Neuronal stem cell (in vitro differentiated cells): ENCODE results near the gene ARHGAP26.

Source experiments
- DNase-seq: peaks from one replicate; pipeline ENCODE4 v3.0.0-alpha.2; 2013; ENCODE audit warnings: low spot score
- H2AFZ ChIP-seq: one replicate; pipeline ENCODE4 v1.6.1; 2013; ENCODE audit warnings: mild to moderate bottlenecking, low read length, inconsistent platforms
- H2AK5ac ChIP-seq: 2 replicates; pipeline ENCODE4 v1.6.1; 2013; ENCODE audit warnings: low read depth, mild to moderate bottlenecking, inconsistent platforms, low read length, moderate library complexity, mixed read lengths
- H2BK120ac ChIP-seq: 2 replicates; pipeline ENCODE4 v1.6.1; 2013; ENCODE audit warnings: low read depth, mild to moderate bottlenecking, inconsistent platforms, low read length, moderate library complexity, mixed read lengths
- H2BK12ac ChIP-seq: one replicate; pipeline ENCODE4 v1.6.1; 2013; ENCODE audit warnings: low read length, inconsistent platforms
- H2BK15ac ChIP-seq: 2 replicates; pipeline ENCODE4 v1.6.1; 2013; ENCODE audit warnings: mild to moderate bottlenecking, low read length, inconsistent platforms, mixed read lengths
- H2BK5ac ChIP-seq: one replicate; pipeline ENCODE4 v1.6.1; 2013; ENCODE audit warnings: inconsistent platforms, mild to moderate bottlenecking, low read length, moderate library complexity
- H3K14ac ChIP-seq: one replicate; pipeline ENCODE4 v1.6.1; 2013; ENCODE audit warnings: low read length, inconsistent platforms
- H3K18ac ChIP-seq: 2 replicates; pipeline ENCODE4 v1.6.1; 2013; ENCODE audit warnings: low read length, inconsistent platforms
- H3K23ac ChIP-seq: 2 replicates; pipeline ENCODE4 v1.6.1; 2013; ENCODE audit warnings: low read depth, mild to moderate bottlenecking, mixed read lengths, low read length, inconsistent platforms; ENCODE audit not compliant: poor library complexity
- H3K27ac ChIP-seq: replicated peaks from 3 replicates; pipeline ENCODE4 v1.5.1; 2013; ENCODE audit warnings: low read length, inconsistent platforms
- H3K27me3 ChIP-seq, 3 experiments: 2 replicates each; pipeline ENCODE4 v1.6.1; 2013; ENCODE audit warnings: low read length in 3 of 3, mild to moderate bottlenecking in 2 of 3, inconsistent platforms in 1 of 3, low read depth in 1 of 3, mixed read lengths in 1 of 3, moderate library complexity in 1 of 3; ENCODE audit not compliant: control insufficient read depth in 3 of 3, insufficient read depth in 3 of 3
- H3K36me3 ChIP-seq, 2 donors: replicated peaks in 1 of 2; 2 replicates each; pipeline ENCODE4 v1.6.1; 2013; ENCODE audit warnings: low read length in 2 of 2; ENCODE audit not compliant: control insufficient read depth in 2 of 2, insufficient read depth in 2 of 2
- H3K4ac ChIP-seq: 2 replicates; pipeline ENCODE4 v1.6.1; 2013; ENCODE audit warnings: inconsistent platforms, mild to moderate bottlenecking, low read length, moderate library complexity
- H3K4me1 ChIP-seq, 2 donors: 1 replicate in 1 of 2; 2 replicates in 1 of 2; pipeline ENCODE4 v1.6.1; 2013; ENCODE audit warnings: low read length in 2 of 2, low read depth in 1 of 2; ENCODE audit not compliant: control insufficient read depth in 2 of 2, insufficient read depth in 1 of 2
- H3K4me2 ChIP-seq: one replicate; pipeline ENCODE4 v1.6.1; 2013; ENCODE audit warnings: mild to moderate bottlenecking, low read length, inconsistent platforms; ENCODE audit not compliant: insufficient read depth, poor library complexity, severe bottlenecking
- H3K4me3 ChIP-seq, 2 donors: 2 replicates each; pipeline ENCODE4 v1.5.1; 2013; ENCODE audit warnings: low read length in 2 of 2, mild to moderate bottlenecking in 2 of 2, inconsistent platforms in 1 of 2, moderate library complexity in 1 of 2
- H3K79me1 ChIP-seq: one replicate; pipeline ENCODE4 v1.6.1; 2013; ENCODE audit warnings: low read depth, mild to moderate bottlenecking, inconsistent platforms, low read length, moderate library complexity
- H3K9ac ChIP-seq: one replicate; pipeline ENCODE4 v1.6.1; 2013; ENCODE audit warnings: mild to moderate bottlenecking, low read depth, low read length, inconsistent platforms; ENCODE audit not compliant: poor library complexity
- H3K9me3 ChIP-seq, 2 donors: replicated peaks in 1 of 2; 2 replicates each; pipeline versions ENCODE3 to v1.6.1; 2013; ENCODE audit warnings: low read length in 2 of 2, mild to moderate bottlenecking in 2 of 2, inconsistent platforms in 1 of 2, low read depth in 1 of 2, mixed read lengths in 1 of 2, moderate library complexity in 1 of 2; ENCODE audit not compliant: control insufficient read depth in 2 of 2, insufficient read depth in 1 of 2
- H4K8ac ChIP-seq: one replicate; pipeline ENCODE4 v1.6.1; 2013; ENCODE audit warnings: low read depth, mild to moderate bottlenecking, inconsistent platforms, low read length, moderate library complexity
- H4K91ac ChIP-seq: one replicate; pipeline ENCODE4 v1.6.1; 2013; ENCODE audit warnings: low read length, low read depth, mild to moderate bottlenecking, inconsistent platforms; ENCODE audit not compliant: poor library complexity
- WGBS, 2 donors: extraction: QIAGEN DNeasy Blood & Tissue Kit; methylation state at CpG; one replicate each; pipeline ENCODE4 v1.1.7; 2013; ENCODE audit warnings: missing lambda C conversion rate in 2 of 2, mixed read lengths in 1 of 2; ENCODE audit not compliant: insufficient read length in 2 of 2, insufficient replicate concordance in 1 of 2; ENCODE audit errors: extremely low coverage in 2 of 2; 5-methylcytosine and 5-hydroxymethylcytosine counted together

Gene ARHGAP26

DNA sequence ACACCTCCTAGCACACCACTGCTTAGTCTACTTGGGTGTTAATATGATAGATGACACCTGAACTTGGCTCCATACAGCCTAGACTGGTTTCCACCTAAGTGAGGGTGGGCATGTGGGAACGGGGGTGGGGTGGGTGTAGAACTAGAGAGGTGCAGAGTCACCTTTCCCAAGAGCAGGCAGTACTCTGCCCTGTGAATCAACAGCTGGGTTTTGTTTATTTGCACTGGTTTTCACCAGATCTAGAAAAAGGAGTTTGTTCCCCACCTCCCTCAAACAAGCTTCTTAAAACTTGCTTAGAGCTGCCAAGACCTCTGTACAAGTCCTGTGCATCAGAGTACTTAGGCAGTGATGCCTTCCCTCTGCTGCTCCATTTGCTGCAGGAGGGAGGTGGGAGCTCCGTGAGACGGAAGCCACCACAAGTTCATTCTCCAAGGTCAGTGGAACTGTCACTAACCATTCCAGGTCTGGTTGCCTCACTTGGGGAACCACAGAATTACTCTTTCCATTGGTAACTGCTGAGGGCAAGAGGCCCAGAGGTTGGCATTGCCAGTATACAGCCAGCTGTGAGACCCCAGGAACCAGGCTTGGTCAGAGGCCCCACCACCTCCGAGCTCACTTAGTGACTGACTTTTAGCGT is 469.8 kb downstream of the ARHGAP26 start:
- Histone ChIP-seq H3K4ac (no peak overlapping the region), H3K18ac (no peak overlapping the region), H4K8ac (no peak overlapping the region), H2BK15ac (no peak overlapping the region), H3K4me1 (no peaks in the 10 kb centered on the region), H2AK5ac (no peak overlapping the region), H3K9me3 (no peaks in the 10 kb centered on the region), H2BK12ac (no peak overlapping the region), H2BK5ac (no peak overlapping the region), H3K36me3 (no peaks in the 10 kb centered on the region), H3K4me2 (no peak overlapping the region), H3K27me3 (no peaks in the 10 kb centered on the region), H2BK120ac (no peak overlapping the region), H2AFZ (no peak overlapping the region), H3K4me3 (no peak overlapping the region), H3K23ac (no peak overlapping the region), H4K91ac (no peak overlapping the region), H3K27ac (no peak overlapping the region), H3K9ac (no peak overlapping the region), H3K14ac (no peak overlapping the region), H3K79me1 (no peaks in the 10 kb centered on the region)
- DNase-seq = no peak
- no CpG with 5 or more reads among the region's 5 CpGs for WGBS, 2 donors

DNA sequence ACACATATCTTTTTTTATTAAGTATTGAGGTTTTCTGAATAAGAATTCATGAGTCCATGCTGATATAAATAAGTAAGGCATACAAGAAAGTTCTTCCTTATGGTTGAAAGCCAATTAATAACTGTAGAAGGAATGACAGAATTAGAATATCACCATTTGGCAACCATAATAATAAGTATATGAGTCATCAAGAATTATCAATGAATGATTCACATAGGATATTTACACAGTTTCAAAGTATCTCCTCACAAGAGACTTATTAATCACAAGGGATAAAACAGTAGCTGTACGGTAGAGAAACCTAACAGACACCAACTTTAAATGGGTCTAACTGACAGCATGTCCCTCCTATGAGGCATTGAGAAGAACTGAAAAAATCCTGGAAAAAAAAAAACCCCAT is 471.7 kb downstream of the ARHGAP26 start:
- no peak overlapping the region for H3K27ac ChIP-seq
- DNase-seq = no peak
- no peak overlapping the region for H3K23ac ChIP-seq
- no peaks in the 10 kb centered on the region for H3K79me1 ChIP-seq
- H2BK5ac ChIP-seq = no peak overlapping the region
- H3K18ac ChIP-seq = no peak overlapping the region
- H3K9ac ChIP-seq = no peak overlapping the region
- no peak overlapping the region for H4K91ac ChIP-seq
- H3K14ac ChIP-seq = no peak overlapping the region
- H4K8ac ChIP-seq = no peak overlapping the region
- H2BK12ac ChIP-seq = no peak overlapping the region
- no peak overlapping the region for H2BK120ac ChIP-seq
- no peak overlapping the region for H2BK15ac ChIP-seq
- no CpG with 5 or more reads among the region's 1 CpG for WGBS, 2 donors
- H2AFZ ChIP-seq = no peak overlapping the region
- H3K36me3 ChIP-seq = no peaks in the 10 kb centered on the region
- H3K9me3 ChIP-seq = no peaks in the 10 kb centered on the region
- no peak overlapping the region for H3K4ac ChIP-seq
- H3K4me2 ChIP-seq = no peak overlapping the region
- no peaks in the 10 kb centered on the region for H3K27me3 ChIP-seq
- no peaks in the 10 kb centered on the region for H3K4me1 ChIP-seq
- no peak overlapping the region for H3K4me3 ChIP-seq
- no peak overlapping the region for H2AK5ac ChIP-seq

DNA sequence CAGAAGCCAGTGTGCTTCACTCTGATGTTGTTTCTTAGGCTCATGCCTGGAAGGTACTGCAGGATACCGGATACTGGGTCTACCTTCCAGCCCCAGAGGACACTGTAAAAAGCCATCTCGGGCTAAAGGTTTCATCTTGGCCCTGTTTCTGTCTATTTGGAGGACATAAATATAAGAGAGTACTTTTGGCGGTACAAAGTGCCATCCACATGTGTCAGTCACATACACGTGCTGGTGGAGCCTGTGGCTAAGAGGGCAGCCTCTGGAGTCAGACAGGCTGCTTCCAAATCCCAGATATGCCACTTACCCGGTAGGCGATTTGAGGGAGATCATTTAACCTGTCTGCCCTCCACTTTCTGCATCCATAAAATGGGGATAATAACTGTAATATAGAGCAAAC is 472.9 kb downstream of the ARHGAP26 start:
- no CpG with 5 or more reads among the region's 6 CpGs for WGBS, 2 donors

DNA sequence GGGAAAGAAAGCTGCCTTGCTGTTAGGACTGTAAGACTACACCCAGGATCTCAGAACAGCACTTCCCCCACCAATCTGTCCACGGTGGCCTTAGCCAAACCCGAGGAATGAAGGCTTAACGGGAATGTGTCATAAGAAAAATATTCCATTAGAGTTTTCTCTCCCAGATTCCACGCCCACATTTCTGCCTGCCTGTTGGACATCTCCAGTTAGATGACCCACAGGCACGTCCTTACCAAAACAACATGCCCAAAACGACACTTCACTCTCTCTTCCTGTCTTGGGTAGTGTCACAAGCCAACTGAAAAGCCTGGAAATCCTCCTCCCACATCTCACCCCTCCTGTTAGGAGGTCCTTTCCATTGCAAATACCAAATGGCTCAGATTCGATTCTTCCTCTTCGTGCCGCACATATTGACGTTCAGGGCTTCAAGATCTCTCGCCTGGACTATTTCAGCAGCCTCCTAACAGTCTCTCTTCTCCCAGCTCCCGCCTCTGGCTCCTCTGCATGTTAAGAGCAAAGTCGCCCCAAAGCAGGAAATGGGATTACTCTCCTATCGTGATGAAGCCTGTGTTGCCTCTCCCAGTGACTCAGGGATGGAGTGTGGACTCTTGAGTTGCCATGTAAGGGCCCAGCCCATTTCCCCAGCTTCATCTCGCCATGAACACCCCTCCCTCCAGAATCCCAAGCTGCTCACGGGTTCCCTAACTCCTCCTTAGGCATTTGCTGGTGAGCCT is 474.0 kb downstream of the ARHGAP26 start:
- Histone ChIP-seq H3K9me3 (no peaks in the 10 kb centered on the region), H3K27me3 (peaks cover 0 to 2% (median 0%) of the 10 kb centered on the region in 3 experiments), H2BK12ac (no peak overlapping the region), H2BK120ac (no peak overlapping the region), H3K9ac (no peak overlapping the region), H3K27ac (no peak overlapping the region), H4K8ac (no peak overlapping the region), H3K4me3 (no peak overlapping the region), H2AFZ (no peak overlapping the region), H3K79me1 (no peaks in the 10 kb centered on the region), H2BK15ac (no peak overlapping the region), H4K91ac (no peak overlapping the region), H3K4me2 (no peak overlapping the region), H3K36me3 (no peaks in the 10 kb centered on the region), H2BK5ac (no peak overlapping the region), H3K4ac (no peak overlapping the region), H2AK5ac (no peak overlapping the region), H3K23ac (no peak overlapping the region), H3K18ac (no peak overlapping the region), H3K4me1 (no peaks in the 10 kb centered on the region), H3K14ac (no peak overlapping the region)
- DNase-seq = no peak
- WGBS, 2 donors = no CpG with 5 or more reads among the region's 16 CpGs

More for the DNA sequence above, 472.9 kb downstream of the ARHGAP26 start:
- no peak overlapping the region for H3K18ac ChIP-seq
- no peak overlapping the region for H3K27ac ChIP-seq
- H3K4me1 ChIP-seq = no peaks in the 10 kb centered on the region
- H3K4ac ChIP-seq = no peak overlapping the region
- H3K27me3 ChIP-seq = no peaks in the 10 kb centered on the region
- no peak overlapping the region for H2AFZ ChIP-seq
- H2BK15ac ChIP-seq = no peak overlapping the region
- no peak overlapping the region for H3K9ac ChIP-seq
- H3K79me1 ChIP-seq = no peaks in the 10 kb centered on the region
- no peak overlapping the region for H3K4me2 ChIP-seq
- H2BK12ac ChIP-seq = no peak overlapping the region
- no peak for DNase-seq
- no peak overlapping the region for H3K14ac ChIP-seq
- no peaks in the 10 kb centered on the region for H3K36me3 ChIP-seq
- no peak overlapping the region for H2AK5ac ChIP-seq
- no peak overlapping the region for H2BK120ac ChIP-seq
- no peaks in the 10 kb centered on the region for H3K9me3 ChIP-seq
- H3K23ac ChIP-seq = no peak overlapping the region
- no peak overlapping the region for H3K4me3 ChIP-seq
- no peak overlapping the region for H4K8ac ChIP-seq
- no peak overlapping the region for H4K91ac ChIP-seq
- no peak overlapping the region for H2BK5ac ChIP-seq
